ENCODE measurements around the gene SLC22A16. TPM values are rescaled to one million over a fixed set of nuclear protein-coding genes. Genes with fewer than 3 reads are reported as not detected.

SLC22A16 gene
- total and polyA plus RNA-seq, 2 of the 8 experiments (the other 6 are each of a cell fraction or from before 2014, with no cell fraction given): not detected

DNA sequence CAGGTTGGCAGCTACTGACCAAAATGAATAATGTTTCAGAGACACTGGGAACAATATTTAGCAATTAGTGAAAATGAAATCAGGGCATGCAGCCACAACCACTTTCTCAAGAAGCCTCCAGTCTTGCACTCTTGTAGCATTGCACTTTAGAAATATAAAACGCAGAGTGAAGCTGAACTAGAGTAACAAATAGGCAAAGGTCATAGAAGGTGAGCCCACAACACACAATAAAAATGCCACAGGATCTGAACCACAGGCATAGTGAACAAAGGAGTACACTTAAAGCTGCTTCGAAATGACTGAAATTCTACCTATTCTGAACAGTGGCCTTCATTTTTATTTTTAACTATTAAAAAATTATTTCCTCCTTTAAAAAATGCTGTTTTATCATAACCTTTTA is 86.0 kb downstream of the SLC22A16 start:
- no peak overlapping the region for H2AK5ac ChIP-seq (ENCODE audit: low read depth, low read length)
- no peak overlapping the region for H2BK12ac ChIP-seq (ENCODE audit: low read depth, low read length)
- H4K20me1 ChIP-seq (replicated peaks in 1 of 2; ENCODE audit: control insufficient read depth in 1 of 2, insufficient read depth in 2 of 2, low read length in 2 of 2): no peaks in the 10 kb centered on the region
- H3K9ac ChIP-seq (replicated peaks in 1 of 4; ENCODE audit: extremely low read depth in 1 of 4, low read depth in 3 of 4, low read length in 3 of 4): no peak overlapping the region; a peak in 1 of 7 replicates
- H3K23me2 ChIP-seq (ENCODE audit: low read depth, low read length): no peaks in the 10 kb centered on the region
- no peaks in the 10 kb centered on the region for H3K27me3 ChIP-seq (replicated peaks in 1 of 4; ENCODE audit: control insufficient read depth in 3 of 4, extremely low read depth in 1 of 4, insufficient read depth in 3 of 4, low read length in 3 of 4)
- H3K4ac ChIP-seq (replicated peaks; ENCODE audit: insufficient read length, low read depth, low read length): no peak overlapping the region
- H3K36me3 ChIP-seq (ENCODE audit: control insufficient read depth in 2 of 4, insufficient read depth in 4 of 4, low read length in 3 of 4): no peaks in the 10 kb centered on the region
- no peak overlapping the region for H2AFZ ChIP-seq (ENCODE audit: low read length)
- no peaks in the 10 kb centered on the region for H3K9me3 ChIP-seq (ENCODE audit: insufficient read depth in 2 of 2, low read depth in 1 of 2, low read length in 1 of 2)
- no peaks in the 10 kb centered on the region for H3K79me2 ChIP-seq (ENCODE audit: control insufficient read depth in 1 of 2, insufficient read depth in 2 of 2, low read length in 2 of 2)
- H2BK120ac ChIP-seq (replicated peaks; ENCODE audit: low read depth, low read length): no peak overlapping the region
- no peak overlapping the region for H3K4me3 ChIP-seq (ENCODE audit: extremely low read depth in 1 of 4, insufficient read depth in 2 of 4, low read depth in 3 of 4, low read length in 4 of 4)
- DNase-seq (ENCODE audit: low read depth in 1 of 2, low spot score in 2 of 2) (no peak), FAIRE-seq (no peak)
- 64% methylated on average over 2 of the region's 2 CpGs; no CpG with 5 or more reads in 1 of the 2 experiments for WGBS, 2 experiments (ENCODE audit: extremely low coverage in 1 of 2, insufficient coverage in 1 of 2, insufficient read length in 1 of 2, insufficient replicate concordance in 2 of 2, low coverage in 1 of 2, low lambda C conversion rate in 2 of 2, missing lambda C conversion rate in 1 of 2)
- no peak overlapping the region for H3K14ac ChIP-seq (ENCODE audit: insufficient read length)
- H3K23ac ChIP-seq (ENCODE audit: insufficient read length): no peak overlapping the region
- no peak overlapping the region for H2BK5ac ChIP-seq (ENCODE audit: low read depth, low read length)
- H2BK15ac ChIP-seq (ENCODE audit: low read length): no peak overlapping the region
- no peak overlapping the region for H3K4me2 ChIP-seq (ENCODE audit: insufficient read depth in 1 of 2, low read depth in 2 of 2, low read length in 2 of 2)
- no peak overlapping the region for H4K8ac ChIP-seq (ENCODE audit: extremely low read depth, insufficient read depth, low read length)
- H4K5ac ChIP-seq (ENCODE audit: insufficient read length, low read depth, low read length): no peak overlapping the region
- H4K91ac ChIP-seq (replicated peaks; ENCODE audit: insufficient read length, low read length): no peak overlapping the region
- H3K18ac ChIP-seq (ENCODE audit: extremely low read depth, low read length): no peak overlapping the region
- CTCF ChIA-PET (ENCODE audit: partially characterized antibody): interaction anchor here (0.6 to 6.9 kb wide), 35 partner anchors 10 to 686 kb away, joined by 3 to 74 read pairs (median 7); partner anchors contain the start of genes CDC40 and WASF1
- H3K4me1 ChIP-seq (replicated peaks in 1 of 4; ENCODE audit: control insufficient read depth in 3 of 4, insufficient read depth in 4 of 4, low read length in 3 of 4): no peaks in the 10 kb centered on the region
- H2BK20ac ChIP-seq (ENCODE audit: low read length): no peak overlapping the region
- H3K27ac ChIP-seq (ENCODE audit: low read depth, low read length): no peak overlapping the region
- TF ChIP-seq SIX5 (IDR thresholded peaks at IDR 0.05; ENCODE audit: low read depth, low read length) (no peak), RFX5 (IDR thresholded peaks at IDR 0.05; ENCODE audit: borderline replicate concordance, low read depth, low read length) (no peak), CBX5 (IDR thresholded peaks at IDR 0.05; ENCODE audit: low read depth, low read length) (no peak), CTBP2 (IDR thresholded peaks at IDR 0.05; ENCODE audit: borderline replicate concordance, insufficient read depth, insufficient read length, low read length) (no peak), SP1 (IDR thresholded peaks at IDR 0.05; ENCODE audit: low read depth, low read length) (no peak), JUN (IDR thresholded peaks at IDR 0.05; ENCODE audit: low read depth, low read length) (no peak), TAF7 (optimal IDR thresholded peaks at IDR 0.05; ENCODE audit: borderline replicate concordance, low read depth, low read length) (no peak), USF2 (IDR thresholded peaks at IDR 0.05; ENCODE audit: low read length) (no peak), KDM5A (IDR thresholded peaks at IDR 0.05; ENCODE audit: low read length) (no peak), RAD21 (IDR thresholded peaks at IDR 0.05 in 1 of 2, conservative IDR thresholded peaks at IDR 0.05 in 1 of 2; ENCODE audit: low read depth in 2 of 2, low read length in 2 of 2) (no peak), SAP30 (IDR thresholded peaks at IDR 0.05; ENCODE audit: insufficient read depth, insufficient replicate concordance, low read length) (no peak), YY1 (IDR thresholded peaks at IDR 0.05; ENCODE audit: low read depth, low read length) (no peak)
- POLR2A ChIA-PET (ENCODE audit: partially characterized antibody): no interaction called here
- no peak overlapping the region for H3K56ac ChIP-seq (replicated peaks; ENCODE audit: insufficient read length, low read depth, low read length)
- H3K79me1 ChIP-seq (ENCODE audit: low read depth, low read length): no peaks in the 10 kb centered on the region
